AG09309 (cell line): ENCODE data around the gene ZNF324B.
"Not testable (repeated sequence)": the region's sequence is repeated elsewhere in the genome, so short reads cannot be mapped to it uniquely, and the experiment has no call there.

ENCODE experiments used
- DNase-seq: peaks from one replicate; pipeline ENCODE4 v3.0.0-alpha.2; 2010; ENCODE audit warnings: low read depth
- H3K4me3 ChIP-seq: 2 replicates; pipeline ENCODE4 v1.5.1; 2011; ENCODE audit warnings: mild to moderate bottlenecking, low read depth, low read length, moderate library complexity; ENCODE audit not compliant: control insufficient read depth
- TF ChIP-seq, protein P1 (sequence below): IDR thresholded peaks from 2 replicates; pipeline ENCODE4 v1.5.1; 2011; ENCODE audit warnings: mild to moderate bottlenecking, low read depth, low read length, inconsistent platforms; ENCODE audit not compliant: insufficient read depth, control insufficient read depth; ENCODE audit errors: missing control alignments

The ZNF324B gene

DNA sequence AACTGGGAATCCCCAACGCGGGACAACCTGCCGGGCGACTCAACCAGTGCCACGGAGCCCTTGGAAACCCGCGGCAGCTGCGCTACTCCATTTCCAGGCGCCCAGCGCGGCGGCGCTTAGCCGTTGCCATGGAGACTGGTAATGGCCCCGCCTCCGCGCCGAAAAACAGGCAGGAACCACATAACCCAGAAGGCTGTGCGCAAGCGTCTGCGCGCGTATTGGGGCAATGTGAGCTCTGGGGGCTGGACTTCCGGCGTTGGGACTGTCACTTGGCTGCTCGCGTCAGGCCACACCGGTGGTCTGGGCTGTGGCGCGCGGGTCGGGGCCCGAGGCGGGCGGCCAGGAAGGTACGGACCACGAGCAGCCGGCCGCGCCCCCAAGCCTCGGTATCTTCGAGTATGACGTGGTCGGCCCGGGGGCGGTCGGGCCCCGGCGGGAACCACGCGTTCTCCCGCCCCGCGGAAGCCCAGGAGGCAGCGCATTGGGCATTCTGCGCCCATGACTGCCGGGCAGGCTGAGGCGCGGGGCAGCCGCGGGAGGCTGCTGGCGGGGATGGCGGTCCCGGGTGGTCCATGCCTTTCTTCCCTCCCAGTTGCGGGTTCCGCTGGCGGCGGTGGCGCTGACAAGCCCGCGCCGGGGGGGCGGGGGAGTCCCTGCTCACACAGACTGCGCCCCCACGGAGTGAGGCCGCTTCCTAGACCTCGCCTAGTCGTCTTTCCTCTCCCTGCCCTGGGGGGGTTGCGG lies at the start of gene ZNF324B:
Gene ZNF324B, plus strand, starts transcription at position 265 of the 744 bp plus-strand sequence. CDS start 2,080 bp downstream, outside the sequence.
- peak within 1 kb of the TSS; percentile 55 for H3K4me3 ChIP-seq
- DNase-seq = peak; percentile 58
- TF ChIP-seq, protein P1, sequence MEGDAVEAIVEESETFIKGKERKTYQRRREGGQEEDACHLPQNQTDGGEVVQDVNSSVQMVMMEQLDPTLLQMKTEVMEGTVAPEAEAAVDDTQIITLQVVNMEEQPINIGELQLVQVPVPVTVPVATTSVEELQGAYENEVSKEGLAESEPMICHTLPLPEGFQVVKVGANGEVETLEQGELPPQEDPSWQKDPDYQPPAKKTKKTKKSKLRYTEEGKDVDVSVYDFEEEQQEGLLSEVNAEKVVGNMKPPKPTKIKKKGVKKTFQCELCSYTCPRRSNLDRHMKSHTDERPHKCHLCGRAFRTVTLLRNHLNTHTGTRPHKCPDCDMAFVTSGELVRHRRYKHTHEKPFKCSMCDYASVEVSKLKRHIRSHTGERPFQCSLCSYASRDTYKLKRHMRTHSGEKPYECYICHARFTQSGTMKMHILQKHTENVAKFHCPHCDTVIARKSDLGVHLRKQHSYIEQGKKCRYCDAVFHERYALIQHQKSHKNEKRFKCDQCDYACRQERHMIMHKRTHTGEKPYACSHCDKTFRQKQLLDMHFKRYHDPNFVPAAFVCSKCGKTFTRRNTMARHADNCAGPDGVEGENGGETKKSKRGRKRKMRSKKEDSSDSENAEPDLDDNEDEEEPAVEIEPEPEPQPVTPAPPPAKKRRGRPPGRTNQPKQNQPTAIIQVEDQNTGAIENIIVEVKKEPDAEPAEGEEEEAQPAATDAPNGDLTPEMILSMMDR = no peak

DNA sequence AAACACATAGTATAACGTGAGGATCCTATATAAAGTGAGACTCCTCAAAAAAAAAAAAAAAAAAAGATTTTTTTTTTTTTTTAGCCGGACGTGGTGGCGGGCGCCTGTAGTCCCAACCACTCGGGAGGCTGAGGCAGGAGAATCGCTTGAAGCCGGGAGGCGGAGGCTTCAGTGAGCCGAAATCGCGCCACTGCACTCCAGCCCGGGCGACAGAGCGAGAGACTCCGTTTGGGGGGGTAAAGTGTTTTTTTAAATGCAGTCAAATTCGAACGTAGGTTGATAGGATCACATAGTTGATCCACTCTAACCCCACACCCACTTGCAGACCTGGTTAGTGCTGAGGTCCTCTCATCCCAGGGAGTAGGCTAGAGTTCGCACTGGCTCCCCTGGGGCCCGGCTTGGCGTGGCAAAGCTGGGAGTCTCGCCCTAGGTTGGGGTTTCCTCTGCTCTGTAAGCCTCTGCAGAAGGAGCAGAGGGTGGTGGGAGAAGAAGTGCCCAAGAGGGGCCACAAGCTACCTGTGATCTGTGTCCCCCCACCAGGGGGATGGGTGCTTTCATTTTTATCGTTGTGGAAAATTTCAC lies 49.5 kb upstream of the ZNF324B start:
- TF ChIP-seq, protein P1 = no peak
- DNase-seq = no peak
- peak overlapping the region; percentile 71 for H3K4me3 ChIP-seq

DNA sequence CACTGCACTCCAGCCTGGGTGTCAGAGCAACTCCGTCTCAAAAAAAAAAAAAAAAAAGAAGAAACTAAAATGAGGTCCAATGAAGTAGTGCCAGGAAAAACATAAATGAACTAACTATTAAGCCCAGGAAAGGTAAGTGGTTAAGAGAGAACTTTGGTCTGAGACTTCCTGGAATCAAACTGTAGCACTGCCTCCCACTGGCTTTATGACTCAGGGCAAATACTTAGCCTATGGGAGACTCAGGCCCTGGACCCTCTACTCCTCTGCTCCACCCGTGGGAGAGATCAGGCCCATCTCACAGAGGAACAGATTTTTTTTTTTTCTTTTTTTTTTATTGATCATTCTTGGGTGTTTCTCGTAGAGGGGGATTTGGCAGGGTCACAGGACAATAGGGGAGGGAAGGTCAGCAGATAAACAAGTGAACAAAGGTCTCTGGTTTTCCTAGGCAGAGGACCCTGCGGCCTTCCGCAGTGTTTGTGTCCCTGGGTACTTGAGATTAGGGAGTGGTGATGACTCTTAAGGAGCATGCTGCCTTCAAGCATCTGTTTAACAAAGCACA lies 47.4 kb upstream of the ZNF324B start:
- H3K4me3 ChIP-seq, DNase-seq: not testable (repeated sequence)

DNA sequence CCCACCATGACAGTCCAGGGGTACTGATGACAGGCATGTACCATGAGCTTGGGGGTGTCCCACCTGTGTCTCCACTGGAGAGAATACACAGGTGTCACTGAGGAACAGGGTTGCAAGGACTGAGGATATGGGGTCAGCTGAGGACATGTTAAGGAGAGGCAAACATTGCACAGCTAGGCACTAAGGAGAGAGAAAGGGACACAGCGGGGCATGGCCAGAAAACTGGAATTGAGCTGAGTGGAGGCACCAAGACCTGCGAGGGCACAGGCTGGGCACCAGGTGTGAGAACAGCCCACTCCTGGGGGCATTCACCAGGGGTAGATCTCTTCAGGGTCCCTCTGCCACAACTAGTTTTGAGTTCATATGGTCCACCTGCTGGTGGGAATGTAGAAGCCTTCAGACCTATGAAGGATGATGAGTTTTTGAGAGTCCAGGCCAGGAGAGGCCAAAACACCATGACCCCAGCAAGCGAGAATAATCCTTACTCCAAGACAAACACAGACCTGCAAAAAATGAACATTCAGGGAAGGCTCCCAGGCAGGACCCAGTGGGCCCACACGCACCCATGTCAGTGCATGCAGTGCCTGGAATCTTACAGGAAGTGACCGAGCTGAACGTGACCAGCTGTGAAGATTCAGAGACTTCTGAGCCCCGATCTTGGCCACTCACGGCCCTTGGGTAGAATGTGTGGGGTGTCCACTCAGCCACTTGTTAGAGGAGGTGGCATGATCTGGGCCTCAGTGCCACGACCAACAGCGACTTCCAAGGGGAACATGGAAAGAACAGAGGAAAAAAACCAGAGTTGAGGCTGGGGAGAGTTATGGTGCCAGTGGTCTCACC lies 44.4 kb upstream of the ZNF324B start:
- H3K4me3 ChIP-seq = peak overlapping the region; percentile 84
- DNase-seq = no peak
- TF ChIP-seq, protein P1 = peak; percentile 41

DNA sequence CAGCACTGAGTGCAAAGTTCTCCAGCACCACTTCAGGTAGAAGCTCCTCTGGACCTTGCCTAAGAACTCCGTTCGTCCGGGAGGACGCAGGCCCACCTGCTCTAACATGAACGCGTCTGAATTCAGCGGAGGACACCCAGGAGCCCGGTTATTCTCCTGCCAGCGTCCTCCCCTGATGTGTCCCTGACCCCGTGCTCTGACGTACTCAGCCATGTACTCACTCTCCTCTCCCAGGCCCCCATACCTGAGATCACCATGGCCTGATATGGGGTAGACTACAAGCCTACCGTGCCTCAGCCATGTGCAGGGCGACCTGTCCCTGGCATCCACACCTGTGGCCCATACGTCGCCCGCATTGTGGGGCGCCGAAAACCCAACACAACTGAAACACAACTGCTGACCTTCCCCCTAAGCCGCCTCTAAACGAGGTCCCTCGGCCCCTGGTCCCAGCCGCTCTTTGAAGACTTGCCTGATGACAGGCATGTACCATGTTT lies 43.7 kb upstream of the ZNF324B start:
- TF ChIP-seq, protein P1 = no peak
- H3K4me3 ChIP-seq = peak overlapping the region; percentile 84
- DNase-seq = no peak

DNA sequence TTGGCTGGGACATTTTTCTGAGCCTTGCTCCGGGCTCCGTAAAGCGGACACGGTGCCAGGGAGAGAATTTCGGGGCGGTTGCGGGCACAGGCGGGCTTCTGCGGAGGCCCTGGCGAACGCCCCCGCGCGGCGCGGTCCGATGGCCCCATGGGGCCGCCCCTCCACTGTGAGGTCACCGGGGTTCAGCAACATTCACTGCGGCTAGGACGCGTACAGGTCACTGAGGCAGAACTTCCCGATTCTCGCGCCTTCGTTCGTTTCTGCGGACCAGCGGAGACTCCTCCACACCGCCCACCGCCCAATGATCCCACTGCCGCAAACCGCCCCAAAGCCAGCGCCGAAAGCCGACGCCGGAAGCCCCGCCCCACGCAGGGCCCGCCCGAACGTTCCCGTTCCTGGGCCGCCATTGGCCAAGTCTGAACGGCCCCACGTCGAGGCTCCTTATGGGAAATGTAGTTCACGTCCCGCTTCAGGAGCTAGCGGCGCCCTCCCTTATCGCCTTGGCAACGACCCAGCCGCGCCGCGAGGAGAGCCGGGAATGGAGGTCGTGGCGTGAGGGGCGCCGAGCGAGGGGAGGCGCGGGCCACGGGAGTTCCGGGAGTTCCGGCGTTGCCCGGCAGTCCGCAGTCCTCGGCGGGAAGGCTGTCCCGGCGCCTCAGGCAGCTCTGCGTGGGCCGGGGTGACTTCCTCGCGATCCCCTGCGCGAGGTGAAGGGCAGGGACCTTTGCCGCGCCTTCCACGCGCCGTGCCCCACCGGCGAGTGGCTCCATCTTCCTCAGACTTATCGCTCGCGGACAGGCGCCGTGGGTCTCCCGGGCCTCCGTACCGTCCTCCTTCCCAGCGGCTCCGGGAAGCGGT lies 43.0 kb upstream of the ZNF324B start, which contains the start of gene ZNF584:
Gene ZNF584, plus strand, starts transcription at position 498 of the 858 bp plus-strand sequence. CDS start 499 bp downstream, outside the sequence.
- peak within 1 kb of the TSS; percentile 84 for H3K4me3 ChIP-seq
- peak; percentile 48 for DNase-seq
- TF ChIP-seq, protein P1 = no peak
